Right lobe of liver (tissue), 4 donors: Measurements from ENCODE around the gene BAZ1B.

Experiments
- POLR2A ChIP-seq: fragments of 450-650 bp; IDR thresholded peaks from one replicate; pipeline ENCODE4 v1.6.1; 2017; ENCODE audit warnings: antibody characterized with exemption, mild to moderate bottlenecking
- TF ChIP-seq, protein P1 (sequence below), 4 donors: fragments of 200-600 bp in 3 of 4; fragments of 450-650 bp in 1 of 4; IDR thresholded peaks; one replicate each; pipeline versions ENCODE4 v1.5.1 to v1.8.0; 2016 to 2022; ENCODE audit warnings: antibody characterized with exemption in 4 of 4, mild to moderate bottlenecking in 2 of 4
- donor health status: DM: no; HTN: no; CAD: no.
- donor health status: DM: no; HTN: no; CAD: no.
- donor health status: DM: no; HTN: yes; CAD: no.

DNA sequence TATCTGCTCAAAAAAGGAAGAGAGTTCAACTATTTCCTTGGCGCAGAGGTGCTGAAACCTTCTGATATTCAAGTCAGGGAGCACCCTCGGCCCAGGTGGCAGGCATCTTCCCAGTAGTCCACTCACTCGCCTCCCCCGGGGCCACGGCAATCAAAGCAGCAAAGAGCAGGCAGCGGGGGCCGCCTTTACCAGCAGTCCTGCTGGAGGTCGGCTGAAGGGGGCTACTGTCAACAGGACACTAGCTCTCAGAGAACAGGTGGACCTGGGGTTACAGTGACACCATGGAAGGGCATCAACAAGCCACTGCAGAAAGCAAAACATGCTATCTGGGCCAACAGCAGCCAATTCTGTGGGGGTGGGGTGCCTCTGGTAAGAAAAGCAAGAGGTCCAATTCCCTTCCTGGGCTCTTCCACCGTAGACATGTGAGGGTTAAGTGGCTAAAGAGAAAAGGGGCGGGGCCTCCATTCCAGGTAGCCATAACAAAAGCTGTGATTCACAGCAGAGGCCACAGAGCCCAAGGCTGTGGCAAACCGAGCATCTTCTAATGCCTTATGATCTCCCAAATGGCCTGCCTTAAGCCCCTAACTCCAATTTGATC lies 79.1 kb downstream of the BAZ1B start:
- TF ChIP-seq POLR2A, result no peak
- TF ChIP-seq, protein P1, sequence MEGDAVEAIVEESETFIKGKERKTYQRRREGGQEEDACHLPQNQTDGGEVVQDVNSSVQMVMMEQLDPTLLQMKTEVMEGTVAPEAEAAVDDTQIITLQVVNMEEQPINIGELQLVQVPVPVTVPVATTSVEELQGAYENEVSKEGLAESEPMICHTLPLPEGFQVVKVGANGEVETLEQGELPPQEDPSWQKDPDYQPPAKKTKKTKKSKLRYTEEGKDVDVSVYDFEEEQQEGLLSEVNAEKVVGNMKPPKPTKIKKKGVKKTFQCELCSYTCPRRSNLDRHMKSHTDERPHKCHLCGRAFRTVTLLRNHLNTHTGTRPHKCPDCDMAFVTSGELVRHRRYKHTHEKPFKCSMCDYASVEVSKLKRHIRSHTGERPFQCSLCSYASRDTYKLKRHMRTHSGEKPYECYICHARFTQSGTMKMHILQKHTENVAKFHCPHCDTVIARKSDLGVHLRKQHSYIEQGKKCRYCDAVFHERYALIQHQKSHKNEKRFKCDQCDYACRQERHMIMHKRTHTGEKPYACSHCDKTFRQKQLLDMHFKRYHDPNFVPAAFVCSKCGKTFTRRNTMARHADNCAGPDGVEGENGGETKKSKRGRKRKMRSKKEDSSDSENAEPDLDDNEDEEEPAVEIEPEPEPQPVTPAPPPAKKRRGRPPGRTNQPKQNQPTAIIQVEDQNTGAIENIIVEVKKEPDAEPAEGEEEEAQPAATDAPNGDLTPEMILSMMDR (IDR thresholded peaks at IDR 0.05), result no peak
